Hematopoietic multipotent progenitor cell (in vitro differentiated cells): ENCODE data around the gene MLC1. TPM values are rescaled to one million over a fixed set of nuclear protein-coding genes. Genes with fewer than 3 reads are reported as not detected.

Source experiments
- DNase-seq, 3 donors: peaks; one replicate each; pipeline ENCODE4 v3.0.0-alpha.2; 2011 to 2015; ENCODE audit warnings: low read depth in 2 of 3, low spot score in 2 of 3
- total RNA-seq: library from RNA; depleted of rRNA; stranded (reverse); fragments of >200 nt; gene quantifications from one replicate; pipeline ENCODE4 v1.2.3, GENCODE V29; 2012

MLC1 gene
- 139 TPM for total RNA-seq

GRCh38 chr22:50085211-50085972 lies at the start of gene MLC1:
Gene MLC1, minus strand, starts transcription at chr22:50085426. Its CDS starts 524 bp downstream, at chr22:50084902.
- peak in 2 of 3 donors; percentile 79 to 81 for DNase-seq

- DNase-seq = no peak
Observed at GRCh38 chr22:50134481-50134880, 49.3 kb upstream of the MLC1 start.

- no peak for DNase-seq
Observed at GRCh38 chr22:50131894-50132293, 46.7 kb upstream of the MLC1 start.

GRCh38 chr22:50129121-50129736 lies 44.0 kb upstream of the MLC1 start:
- no peak for DNase-seq

GRCh38 chr22:50125029-50125428 lies 39.8 kb upstream of the MLC1 start:
- no peak for DNase-seq

- no peak for DNase-seq
Observed at GRCh38 chr22:50123119-50123518, 37.9 kb upstream of the MLC1 start.

GRCh38 chr22:50121202-50121740 lies 36.0 kb upstream of the MLC1 start:
- no peak for DNase-seq

- no peak for DNase-seq
Observed at GRCh38 chr22:50119768-50120251, 34.6 kb upstream of the MLC1 start.

GRCh38 chr22:50119169-50119767 lies 34.0 kb upstream of the MLC1 start:
- no peak for DNase-seq

- DNase-seq = peak in 2 of 3 donors; percentile 73 to 82
Observed at GRCh38 chr22:50118557-50119168, 33.4 kb upstream of the MLC1 start.

- DNase-seq = no peak
Observed at GRCh38 chr22:50118129-50118528, 32.9 kb upstream of the MLC1 start.

- DNase-seq = no peak
Observed at GRCh38 chr22:50117168-50117762, 32.0 kb upstream of the MLC1 start.

GRCh38 chr22:50115693-50116092 lies 30.5 kb upstream of the MLC1 start:
- no peak for DNase-seq

- no peak for DNase-seq
Observed at GRCh38 chr22:50114221-50115021, 29.2 kb upstream of the MLC1 start.

- peak in 2 of 3 donors; percentile 73 to 79 for DNase-seq
Observed at GRCh38 chr22:50112151-50113118, 27.2 kb upstream of the MLC1 start.

GRCh38 chr22:50111056-50111455 lies 25.8 kb upstream of the MLC1 start:
- no peak for DNase-seq

GRCh38 chr22:50107529-50107928 lies 22.3 kb upstream of the MLC1 start:
- no peak for DNase-seq
